Neural cell (in vitro differentiated cells): Measurements from ENCODE around the gene NAB2. TPM values are rescaled to one million over a fixed set of nuclear protein-coding genes. Genes with fewer than 3 reads are reported as not detected.

Source experiments
- H2AFZ ChIP-seq: fragments of 200-600, 300-800 bp; sonication (generic), shearing (Covaris generic); 2 replicates; pipeline ENCODE4 v1.6.0; 2014; ENCODE audit warnings: low read depth, mild to moderate bottlenecking, antibody characterized with exemption, low read length, moderate library complexity
- H3F3A ChIP-seq: fragments of 200-600 bp; shearing (Covaris generic); 2 replicates; pipeline ENCODE4 v1.6.1; 2016; ENCODE audit warnings: mild to moderate bottlenecking, moderate library complexity, mixed read lengths, antibody characterized with exemption, low read length; ENCODE audit not compliant: insufficient read depth, poor library complexity, severe bottlenecking
- H3K27ac ChIP-seq: fragments of 200-600, 300-800 bp; sonication (generic), shearing (Covaris generic); 2 replicates; pipeline ENCODE4 v1.5.1; 2014; ENCODE audit warnings: mild to moderate bottlenecking, low read length, moderate library complexity
- H3K27me3 ChIP-seq: fragments of 300-800, 200-600 bp; sonication (generic), shearing (Covaris generic); 2 replicates; pipeline ENCODE4 v1.6.0; 2014; ENCODE audit warnings: mild to moderate bottlenecking, low read depth, low read length, moderate library complexity; ENCODE audit not compliant: insufficient read depth
- H3K36me3 ChIP-seq: fragments of 300-800, 200-600 bp; sonication (generic), shearing (Covaris generic); 2 replicates; pipeline ENCODE4 v1.5.1; 2014; ENCODE audit warnings: mild to moderate bottlenecking, antibody characterized with exemption, low read length, moderate library complexity; ENCODE audit not compliant: insufficient read depth
- H3K4me2 ChIP-seq: fragments of 300-800, 200-600 bp; sonication (generic), shearing (Covaris generic); 2 replicates; pipeline ENCODE4 v1.6.0; 2014; ENCODE audit warnings: mild to moderate bottlenecking, low read length
- H3K4me3 ChIP-seq: fragments of 300-800, 200-600 bp; sonication (generic), shearing (Covaris generic); 2 replicates; pipeline ENCODE4 v1.5.1; 2014; ENCODE audit warnings: mild to moderate bottlenecking, low read length, moderate library complexity
- H3K79me2 ChIP-seq: fragments of 200-600 bp; shearing (Covaris generic); replicated peaks from 2 replicates; pipeline ENCODE4 v1.6.0; 2014; ENCODE audit warnings: mild to moderate bottlenecking, low read length, moderate library complexity; ENCODE audit not compliant: insufficient read depth
- H3K9ac ChIP-seq: fragments of 300-800, 200-600 bp; sonication (generic), shearing (Covaris generic); 2 replicates; pipeline ENCODE4 v1.6.1; 2016; ENCODE audit warnings: mild to moderate bottlenecking, low read length, mixed read lengths
- H3K9me2 ChIP-seq: fragments of 200-600 bp; shearing (Covaris generic); 2 replicates; pipeline ENCODE4 v1.6.1; 2016; ENCODE audit warnings: mild to moderate bottlenecking, low read length, mixed read lengths; ENCODE audit not compliant: insufficient read depth
- H3K9me3 ChIP-seq: fragments of 200-600, 300-800 bp; sonication (generic), shearing (Covaris generic); 2 replicates; pipeline ENCODE4 v1.6.1; 2016; ENCODE audit warnings: mild to moderate bottlenecking, mixed run types, low read length, moderate library complexity, mixed read lengths
- H4K20me1 ChIP-seq: fragments of 200-600 bp; shearing (Covaris generic); 2 replicates; pipeline ENCODE4 v1.6.1; 2016; ENCODE audit warnings: mild to moderate bottlenecking, mixed run types; ENCODE audit not compliant: insufficient read depth
- CTCF ChIP-seq: fragments of 450-650 bp; IDR thresholded peaks from 2 replicates; pipeline ENCODE4 v1.5.1; 2014; ENCODE audit warnings: antibody characterized with exemption, mild to moderate bottlenecking, moderate library complexity; ENCODE audit not compliant: poor library complexity, severe bottlenecking
- EP300 ChIP-seq: fragments of 450-650 bp; conservative IDR thresholded peaks from 2 replicates; pipeline ENCODE4 v1.6.1; 2014; ENCODE audit warnings: antibody characterized with exemption, mild to moderate bottlenecking, moderate library complexity; ENCODE audit not compliant: poor library complexity, severe bottlenecking
- EZH2 ChIP-seq: fragments of 200-600, 300-800 bp; shearing (Covaris generic), sonication (generic); IDR thresholded peaks from 2 replicates; pipeline ENCODE4 v1.6.1; 2014; ENCODE audit warnings: antibody characterized with exemption, low read length, borderline replicate concordance, mild to moderate bottlenecking; ENCODE audit not compliant: insufficient read depth, poor library complexity, severe bottlenecking
- MXI1 ChIP-seq: fragments of 450-650 bp; conservative IDR thresholded peaks from 2 replicates; pipeline ENCODE4 v1.6.1; 2014; ENCODE audit warnings: antibody characterized with exemption, mild to moderate bottlenecking; ENCODE audit not compliant: poor library complexity, severe bottlenecking
- POLR2AphosphoS5 ChIP-seq: IDR thresholded peaks from 2 replicates; pipeline ENCODE4 v1.6.1; 2012
- RAD21 ChIP-seq: fragments of 450-650 bp; conservative IDR thresholded peaks from 2 replicates; pipeline ENCODE4 v1.6.1; 2014; ENCODE audit warnings: antibody characterized with exemption, mild to moderate bottlenecking, moderate library complexity
- REST ChIP-seq: IDR thresholded peaks from 2 replicates; pipeline ENCODE4 v1.6.1; 2012; ENCODE audit warnings: borderline replicate concordance
- SMC3 ChIP-seq: fragments of 450-650 bp; conservative IDR thresholded peaks from 2 replicates; pipeline ENCODE4 v1.6.1; 2014; ENCODE audit warnings: antibody characterized with exemption, mild to moderate bottlenecking, moderate library complexity; ENCODE audit not compliant: poor library complexity
- TAF1 ChIP-seq: IDR thresholded peaks from 2 replicates; pipeline ENCODE4 v1.6.1; 2012; ENCODE audit warnings: low read depth
- polyA plus RNA-seq: library from polyadenylated mRNA; depleted of rRNA; stranded (reverse); fragments of >200 nt; gene quantifications from 2 replicates; pipeline ENCODE4 v1.2.3, GENCODE V29; 2014

Gene NAB2
- polyA plus RNA-seq, 1 donor from 2014 or later: 15.6 TPM

- no peak overlapping the region for H3K4me2 ChIP-seq
- H3K9ac ChIP-seq: no peak overlapping the region
- H3K27ac ChIP-seq: no peak overlapping the region
- TF ChIP-seq EP300 (no peak), RAD21 (no peak), SMC3 (no peak), POLR2AphosphoS5 (no peak), REST (no peak), MXI1 (no peak), EZH2 (no peak), CTCF (no peak), TAF1 (no peak)
- H3K4me3 ChIP-seq: no peak overlapping the region
- H3K79me2 ChIP-seq: no peaks in the 10 kb centered on the region
- H3K9me2 ChIP-seq: no peaks in the 10 kb centered on the region
- H2AFZ ChIP-seq: no peak overlapping the region
- no peaks in the 10 kb centered on the region for H3K36me3 ChIP-seq
- H3K27me3 ChIP-seq: no peaks in the 10 kb centered on the region
- no peaks in the 10 kb centered on the region for H3K9me3 ChIP-seq
- H4K20me1 ChIP-seq: no peaks in the 10 kb centered on the region
- H3F3A ChIP-seq: no peaks in the 10 kb centered on the region
Observed at GRCh38 chr12:57049119-57049446, 39.8 kb upstream of the NAB2 start.

GRCh38 chr12:57049890-57050289 lies 39.0 kb upstream of the NAB2 start, which contains the start of gene MYO1A:
TSS of gene MYO1A (minus strand) at chr12:57050129. CDS start at chr12:57048323, 1,806 bp downstream.
- H4K20me1 ChIP-seq: no peaks in the 10 kb centered on the region
- no peaks in the 10 kb centered on the region for H3K9me2 ChIP-seq
- no peaks in the 10 kb centered on the region for H3K79me2 ChIP-seq
- no peaks in the 10 kb centered on the region for H3K36me3 ChIP-seq
- H3K4me2 ChIP-seq: no peak within 1 kb of the TSS
- TF ChIP-seq MXI1 (no peak), TAF1 (no peak), RAD21 (no peak), POLR2AphosphoS5 (no peak), REST (no peak), CTCF (no peak), SMC3 (no peak), EP300 (no peak), EZH2 (no peak)
- H3K4me3 ChIP-seq: no peak within 1 kb of the TSS
- no peak within 1 kb of the TSS for H3K27ac ChIP-seq
- no peaks in the 10 kb centered on the region for H3K27me3 ChIP-seq
- H3K9ac ChIP-seq: no peak within 1 kb of the TSS
- H3K9me3 ChIP-seq: no peaks in the 10 kb centered on the region
- H2AFZ ChIP-seq: no peak within 1 kb of the TSS
- H3F3A ChIP-seq: no peaks in the 10 kb centered on the region
